Peyer's patch (tissue), 4 donors: ENCODE data around the gene PBX1. TPM values are rescaled to one million over a fixed set of nuclear protein-coding genes. Genes with fewer than 3 reads are reported as not detected.

Source experiments
- DNase-seq, 3 donors: peaks; one replicate each; pipeline ENCODE4 v3.0.0-alpha.2; 2017 to 2019
- H3K27ac ChIP-seq, 4 donors: fragments of 200-600 bp; sonication (generic); one replicate each; pipeline ENCODE4 v1.5.1; 2016 to 2019
- H3K27me3 ChIP-seq, 2 donors: fragments of 200-600 bp; sonication (generic); one replicate each; pipeline ENCODE4 v1.5.1; 2019
- H3K36me3 ChIP-seq, 3 donors: fragments of 200-600 bp; sonication (generic); one replicate each; pipeline ENCODE4 v1.5.1; 2016 to 2019
- H3K4me1 ChIP-seq, 4 donors: fragments of 200-600 bp; sonication (generic); one replicate each; pipeline ENCODE4 v1.5.1; 2016 to 2019
- H3K4me3 ChIP-seq, 4 donors: fragments of 200-600 bp; sonication (generic); 1 replicate in 3 of 4; 2 replicates in 1 of 4; pipeline ENCODE4 v1.5.1; 2016 to 2019; ENCODE audit warnings: mild to moderate bottlenecking in 1 of 4
- H3K9me3 ChIP-seq, 4 donors: fragments of 200-600 bp; sonication (generic); one replicate each; pipeline ENCODE4 v1.5.1; 2016 to 2019; ENCODE audit warnings: mild to moderate bottlenecking in 1 of 4
- POLR2A ChIP-seq, 2 donors: fragments of 450-650 bp; IDR thresholded peaks; one replicate each; pipeline ENCODE4 v1.5.1; 2017; ENCODE audit warnings: antibody characterized with exemption in 2 of 2, mild to moderate bottlenecking in 2 of 2, moderate library complexity in 2 of 2
- total RNA-seq, 4 donors: library from RNA; depleted of rRNA; stranded (reverse); fragments of >200 nt; gene quantifications; one replicate each; pipeline ENCODE4 v1.1.0, GENCODE V29; 2016
- TF ChIP-seq, protein P1 (sequence below), 6 experiments: fragments of 450-650 bp in 4 of 6; fragments of 200-600 bp in 2 of 6; sonication (generic) in 1 of 6; IDR thresholded peaks; one replicate each; pipeline ENCODE4 v1.5.1; 2017 to 2019; ENCODE audit warnings: antibody characterized with exemption in 6 of 6, mild to moderate bottlenecking in 3 of 6, moderate library complexity in 1 of 6

The PBX1 gene
- total RNA-seq, 4 donors from 2014 or later: 20.6 to 57.5 (median 40.4) TPM

DNA sequence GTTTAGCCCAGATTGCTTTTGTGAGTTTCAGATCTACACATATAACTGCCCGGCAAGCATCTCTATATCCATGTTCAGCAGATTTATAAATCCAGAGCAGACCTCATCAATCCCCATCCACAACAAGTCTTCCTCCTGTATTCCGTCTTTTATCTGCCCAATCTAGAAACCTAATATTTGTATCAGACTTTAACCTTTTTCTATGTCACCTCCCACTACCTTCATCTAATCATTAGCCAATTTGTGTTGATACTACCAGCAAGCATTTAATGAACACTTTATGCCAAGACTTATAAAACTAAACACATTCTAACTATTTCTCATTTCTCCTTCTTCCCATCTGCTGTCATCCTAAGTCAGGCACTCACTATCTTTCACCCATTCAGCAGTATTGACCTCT lies 135.5 kb downstream of the PBX1 start:
- H3K36me3 ChIP-seq: no peaks in the 10 kb centered on the region
- H3K4me3 ChIP-seq: no peak overlapping the region
- no peak for DNase-seq
- H3K27me3 ChIP-seq: no peaks in the 10 kb centered on the region
- no peaks in the 10 kb centered on the region for H3K9me3 ChIP-seq
- no peak overlapping the region for H3K27ac ChIP-seq
- TF ChIP-seq, protein P1, sequence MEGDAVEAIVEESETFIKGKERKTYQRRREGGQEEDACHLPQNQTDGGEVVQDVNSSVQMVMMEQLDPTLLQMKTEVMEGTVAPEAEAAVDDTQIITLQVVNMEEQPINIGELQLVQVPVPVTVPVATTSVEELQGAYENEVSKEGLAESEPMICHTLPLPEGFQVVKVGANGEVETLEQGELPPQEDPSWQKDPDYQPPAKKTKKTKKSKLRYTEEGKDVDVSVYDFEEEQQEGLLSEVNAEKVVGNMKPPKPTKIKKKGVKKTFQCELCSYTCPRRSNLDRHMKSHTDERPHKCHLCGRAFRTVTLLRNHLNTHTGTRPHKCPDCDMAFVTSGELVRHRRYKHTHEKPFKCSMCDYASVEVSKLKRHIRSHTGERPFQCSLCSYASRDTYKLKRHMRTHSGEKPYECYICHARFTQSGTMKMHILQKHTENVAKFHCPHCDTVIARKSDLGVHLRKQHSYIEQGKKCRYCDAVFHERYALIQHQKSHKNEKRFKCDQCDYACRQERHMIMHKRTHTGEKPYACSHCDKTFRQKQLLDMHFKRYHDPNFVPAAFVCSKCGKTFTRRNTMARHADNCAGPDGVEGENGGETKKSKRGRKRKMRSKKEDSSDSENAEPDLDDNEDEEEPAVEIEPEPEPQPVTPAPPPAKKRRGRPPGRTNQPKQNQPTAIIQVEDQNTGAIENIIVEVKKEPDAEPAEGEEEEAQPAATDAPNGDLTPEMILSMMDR (IDR thresholded peaks at IDR 0.05): no peak
- TF ChIP-seq POLR2A (IDR thresholded peaks at IDR 0.05): no peak
- H3K4me1 ChIP-seq: no peaks in the 10 kb centered on the region

DNA sequence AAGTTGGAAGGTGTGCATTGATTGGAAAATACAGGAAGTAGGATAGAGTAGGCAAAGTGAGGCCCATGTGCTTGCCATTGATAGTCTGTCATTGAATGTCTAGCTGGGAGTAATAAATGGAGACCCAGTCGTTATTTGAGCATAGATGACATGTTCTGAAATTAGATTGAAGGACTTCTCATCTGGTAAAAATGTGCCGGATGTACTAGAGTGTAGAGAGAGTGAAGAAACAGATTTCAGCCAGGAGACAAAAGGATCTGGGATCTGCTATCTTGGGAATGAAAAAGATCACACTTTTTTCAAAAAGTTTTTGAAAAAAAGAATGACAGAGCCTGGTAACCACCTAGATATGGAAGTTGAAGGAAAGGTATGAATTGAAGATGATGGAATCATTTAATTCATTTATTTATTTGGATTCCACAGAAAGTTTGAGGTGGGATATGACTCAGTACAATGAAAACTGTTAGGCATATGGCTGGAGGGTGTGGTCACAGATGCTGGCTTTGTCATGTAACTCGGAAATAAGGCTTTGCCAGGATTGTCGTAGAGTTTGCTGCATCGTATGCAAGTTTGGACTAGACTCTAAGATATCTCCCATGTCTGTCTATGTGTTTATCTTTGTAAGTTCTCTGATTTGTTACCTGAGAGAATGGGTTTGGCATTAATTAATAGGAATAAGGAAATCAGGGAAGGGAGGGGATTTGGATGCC lies 137.1 kb downstream of the PBX1 start:
- no peak overlapping the region for H3K4me3 ChIP-seq
- TF ChIP-seq POLR2A (IDR thresholded peaks at IDR 0.05): no peak
- TF ChIP-seq, protein P1 (IDR thresholded peaks at IDR 0.05): no peak
- DNase-seq: no peak
- no peaks in the 10 kb centered on the region for H3K9me3 ChIP-seq
- no peak overlapping the region for H3K27ac ChIP-seq
- no peaks in the 10 kb centered on the region for H3K4me1 ChIP-seq
- no peaks in the 10 kb centered on the region for H3K27me3 ChIP-seq
- no peaks in the 10 kb centered on the region for H3K36me3 ChIP-seq

DNA sequence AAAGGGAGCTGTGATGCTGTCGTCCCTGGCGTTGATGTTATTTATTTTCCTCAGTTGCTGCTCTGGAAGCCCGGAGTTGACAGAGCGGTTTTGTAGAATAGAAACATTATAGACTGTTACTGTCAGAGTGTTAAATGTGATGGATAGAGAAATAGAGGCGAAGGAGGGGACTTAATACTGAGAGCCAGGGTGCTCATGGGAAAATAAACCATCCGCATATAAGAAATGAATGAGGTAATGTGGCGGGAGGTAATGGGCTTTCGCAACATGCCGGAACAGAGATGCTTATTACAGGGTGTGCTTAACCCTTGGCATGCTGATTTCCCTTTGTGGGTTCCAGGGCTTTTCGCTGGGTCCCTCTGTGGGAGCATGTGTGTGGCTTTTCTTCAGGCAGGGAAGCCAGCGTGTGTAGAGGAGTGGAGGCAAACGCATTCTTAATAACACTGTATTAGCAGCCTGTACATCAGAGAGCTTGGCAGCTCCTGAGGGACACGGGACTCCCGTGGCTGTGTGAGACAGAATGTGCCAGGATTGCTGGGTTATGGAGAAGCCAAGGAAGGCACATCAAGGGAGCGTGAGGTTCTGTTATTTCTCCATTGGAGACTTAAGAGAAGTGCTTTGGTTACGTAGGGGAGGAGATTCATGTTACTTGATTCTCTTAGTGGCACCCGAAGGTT lies 141.0 kb downstream of the PBX1 start:
- DNase-seq: no peak

DNA sequence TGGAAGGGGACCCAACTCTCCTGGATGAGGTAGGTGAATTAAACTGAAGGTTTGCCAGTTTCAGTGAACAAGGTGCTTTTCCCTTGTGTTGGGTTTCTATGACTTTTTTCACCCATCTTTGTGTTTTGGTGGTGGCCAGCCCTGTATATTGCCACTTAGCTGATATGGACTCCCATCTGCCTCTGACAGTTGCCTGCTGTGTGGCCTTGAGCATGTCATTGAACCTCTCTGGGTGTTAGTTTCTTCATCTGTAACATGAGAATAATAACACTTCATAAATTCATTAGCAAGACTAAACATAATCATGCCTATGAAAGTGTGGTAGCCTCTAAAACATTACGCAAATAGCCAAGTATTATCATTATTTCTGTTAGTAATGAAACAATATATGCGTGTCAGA lies 141.7 kb downstream of the PBX1 start:
- Histone ChIP-seq H3K9me3 (no peaks in the 10 kb centered on the region), H3K27me3 (no peaks in the 10 kb centered on the region), H3K36me3 (no peaks in the 10 kb centered on the region), H3K4me1 (peaks cover 0 to 7% (median 0%) of the 10 kb centered on the region in 4 donors), H3K27ac (peak overlapping the region in 2 of 4 donors; percentile 4 to 12), H3K4me3 (no peak overlapping the region)
- TF ChIP-seq, protein P1 (IDR thresholded peaks at IDR 0.05): no peak
- TF ChIP-seq POLR2A (IDR thresholded peaks at IDR 0.05): no peak
- DNase-seq: no peak

More for the DNA sequence above, 141.0 kb downstream of the PBX1 start:
- H3K4me3 ChIP-seq: no peak overlapping the region
- H3K4me1 ChIP-seq: peaks cover 0 to 7% (median 0%) of the 10 kb centered on the region in 4 donors
- no peaks in the 10 kb centered on the region for H3K36me3 ChIP-seq
- TF ChIP-seq, protein P1 (IDR thresholded peaks at IDR 0.05): no peak
- no peak for TF ChIP-seq POLR2A (IDR thresholded peaks at IDR 0.05)
- no peaks in the 10 kb centered on the region for H3K9me3 ChIP-seq
- H3K27me3 ChIP-seq: no peaks in the 10 kb centered on the region
- peak overlapping the region in 2 of 4 donors; percentile 12 to 41 for H3K27ac ChIP-seq

DNA sequence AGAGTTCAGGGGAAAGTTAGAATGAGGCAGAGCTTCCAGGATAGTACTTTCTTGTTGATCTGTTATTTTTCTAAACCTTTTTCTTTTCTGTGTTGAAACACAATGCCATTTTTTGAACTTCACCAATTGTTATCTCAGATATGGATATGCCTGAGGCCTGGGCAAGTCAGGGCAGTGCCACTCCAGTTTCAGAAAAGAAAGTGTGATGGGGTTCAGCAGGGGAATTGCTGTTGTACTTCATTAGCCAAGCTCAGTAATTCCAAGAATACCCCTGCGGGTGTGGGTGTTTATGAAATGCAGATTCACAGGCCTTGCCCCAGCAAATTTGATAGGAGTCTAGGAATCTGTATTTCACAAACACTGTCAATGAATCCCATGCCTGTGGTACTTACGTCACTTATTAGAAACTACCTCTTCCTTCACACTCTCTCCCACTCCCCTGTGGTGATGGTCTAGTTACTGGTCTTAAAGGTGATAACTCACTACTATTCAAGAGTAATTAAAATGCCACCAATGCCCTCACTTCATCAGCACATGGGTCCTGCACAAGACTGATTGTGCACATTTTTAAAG lies 142.3 kb downstream of the PBX1 start:
- TF ChIP-seq POLR2A (IDR thresholded peaks at IDR 0.05): no peak
- TF ChIP-seq, protein P1 (IDR thresholded peaks at IDR 0.05): no peak
- DNase-seq: no peak
- Histone ChIP-seq H3K27me3 (no peaks in the 10 kb centered on the region), H3K4me3 (no peak overlapping the region), H3K27ac (peak overlapping the region in 1 of 4 donors; percentile 4), H3K36me3 (no peaks in the 10 kb centered on the region), H3K9me3 (no peaks in the 10 kb centered on the region), H3K4me1 (peaks cover 0 to 10% (median 0%) of the 10 kb centered on the region in 4 donors)
